GM12801 (cell line): ENCODE measurements around the gene ELMO1.

ENCODE experiments used
- CTCF ChIP-seq: IDR thresholded peaks from one replicate; pipeline ENCODE4 v1.5.1; 2011; ENCODE audit warnings: control low read depth; ENCODE audit not compliant: insufficient read length; ENCODE audit errors: extremely low read depth

Gene ELMO1

GRCh38 chr7:37193775-37194135 is 254.9 kb downstream of the ELMO1 start:
- TF ChIP-seq CTCF: no peak

- no peak for TF ChIP-seq CTCF
Measured at GRCh38 chr7:37193087-37193774, 255.4 kb downstream of the ELMO1 start.

GRCh38 chr7:37191797-37192196 is 256.9 kb downstream of the ELMO1 start:
- TF ChIP-seq CTCF: no peak

- no peak for TF ChIP-seq CTCF
Measured at GRCh38 chr7:37187179-37187578, 261.5 kb downstream of the ELMO1 start.

- no peak for TF ChIP-seq CTCF
Measured at GRCh38 chr7:37186753-37187152, 261.9 kb downstream of the ELMO1 start.

GRCh38 chr7:37181550-37181932 is 267.1 kb downstream of the ELMO1 start:
- TF ChIP-seq CTCF: no peak

GRCh38 chr7:37180828-37181549 is 267.7 kb downstream of the ELMO1 start:
- TF ChIP-seq CTCF: no peak
